Measurements from ENCODE around the gene PERCC1.

Gene PERCC1

DNA sequence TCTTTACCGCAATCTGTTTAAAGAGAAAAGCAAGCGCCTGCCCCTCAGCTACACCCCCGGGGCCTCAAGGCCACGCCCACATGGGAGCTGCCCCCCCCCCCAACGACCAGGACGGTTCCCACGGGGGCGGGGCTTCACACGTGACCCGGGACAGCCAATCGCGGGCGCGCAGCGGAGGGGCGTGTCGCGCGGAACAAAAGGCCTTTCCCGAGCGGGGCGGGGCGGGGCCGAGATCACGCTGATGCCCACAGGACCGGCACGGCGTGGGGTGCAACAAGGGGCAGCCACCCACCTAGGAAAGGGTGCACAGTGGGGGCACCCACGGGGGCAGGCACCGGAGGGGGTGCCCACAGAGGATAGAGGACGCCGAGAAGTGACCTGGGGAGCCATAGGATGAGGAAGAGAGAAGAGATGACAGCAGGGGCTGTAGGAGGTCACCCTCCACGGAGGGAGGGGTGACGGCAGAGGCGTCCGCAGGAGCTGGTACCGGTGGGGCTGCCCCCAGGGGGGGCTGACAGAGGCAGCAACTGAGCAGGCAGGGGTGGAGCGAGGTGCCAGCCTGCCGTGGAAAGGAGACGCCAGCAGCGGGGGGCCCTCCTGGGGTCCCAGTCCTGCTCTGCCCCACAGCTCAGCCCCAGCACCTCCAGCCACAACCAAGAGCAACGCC is 22.6 kb upstream of the PERCC1 start:
- no peak overlapping the region for H3K27ac ChIP-seq

DNA sequence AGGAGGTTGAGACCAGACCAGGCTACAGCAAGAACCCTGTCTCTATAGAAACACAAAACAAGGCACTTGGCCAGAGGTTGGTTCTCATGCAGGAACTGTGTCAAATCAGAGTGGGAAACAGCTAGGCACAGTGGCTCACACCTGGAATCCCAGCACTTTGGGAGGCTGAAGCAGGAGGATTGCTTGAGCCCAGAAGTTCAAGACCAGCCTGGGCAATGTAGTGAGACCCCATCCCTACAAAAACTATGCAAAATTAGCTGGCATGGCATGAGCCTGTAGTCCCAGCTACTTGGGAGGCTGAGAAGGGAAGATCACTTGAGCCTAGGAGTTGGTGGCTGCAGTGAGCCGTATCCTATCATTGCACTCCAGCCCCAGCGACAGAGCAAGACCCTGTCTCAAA is 18.0 kb upstream of the PERCC1 start:
- no peak for TF ChIP-seq ZFX (IDR thresholded peaks at IDR 0.05; ENCODE audit: borderline replicate concordance)
- no peak overlapping the region for H3K27ac ChIP-seq

More for the DNA sequence above, 22.6 kb upstream of the PERCC1 start:
- TF ChIP-seq ZFX (IDR thresholded peaks at IDR 0.05; ENCODE audit: borderline replicate concordance) = no peak
- TF ChIP-seq, protein P1, sequence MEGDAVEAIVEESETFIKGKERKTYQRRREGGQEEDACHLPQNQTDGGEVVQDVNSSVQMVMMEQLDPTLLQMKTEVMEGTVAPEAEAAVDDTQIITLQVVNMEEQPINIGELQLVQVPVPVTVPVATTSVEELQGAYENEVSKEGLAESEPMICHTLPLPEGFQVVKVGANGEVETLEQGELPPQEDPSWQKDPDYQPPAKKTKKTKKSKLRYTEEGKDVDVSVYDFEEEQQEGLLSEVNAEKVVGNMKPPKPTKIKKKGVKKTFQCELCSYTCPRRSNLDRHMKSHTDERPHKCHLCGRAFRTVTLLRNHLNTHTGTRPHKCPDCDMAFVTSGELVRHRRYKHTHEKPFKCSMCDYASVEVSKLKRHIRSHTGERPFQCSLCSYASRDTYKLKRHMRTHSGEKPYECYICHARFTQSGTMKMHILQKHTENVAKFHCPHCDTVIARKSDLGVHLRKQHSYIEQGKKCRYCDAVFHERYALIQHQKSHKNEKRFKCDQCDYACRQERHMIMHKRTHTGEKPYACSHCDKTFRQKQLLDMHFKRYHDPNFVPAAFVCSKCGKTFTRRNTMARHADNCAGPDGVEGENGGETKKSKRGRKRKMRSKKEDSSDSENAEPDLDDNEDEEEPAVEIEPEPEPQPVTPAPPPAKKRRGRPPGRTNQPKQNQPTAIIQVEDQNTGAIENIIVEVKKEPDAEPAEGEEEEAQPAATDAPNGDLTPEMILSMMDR (IDR thresholded peaks at IDR 0.05) = no peak

DNA sequence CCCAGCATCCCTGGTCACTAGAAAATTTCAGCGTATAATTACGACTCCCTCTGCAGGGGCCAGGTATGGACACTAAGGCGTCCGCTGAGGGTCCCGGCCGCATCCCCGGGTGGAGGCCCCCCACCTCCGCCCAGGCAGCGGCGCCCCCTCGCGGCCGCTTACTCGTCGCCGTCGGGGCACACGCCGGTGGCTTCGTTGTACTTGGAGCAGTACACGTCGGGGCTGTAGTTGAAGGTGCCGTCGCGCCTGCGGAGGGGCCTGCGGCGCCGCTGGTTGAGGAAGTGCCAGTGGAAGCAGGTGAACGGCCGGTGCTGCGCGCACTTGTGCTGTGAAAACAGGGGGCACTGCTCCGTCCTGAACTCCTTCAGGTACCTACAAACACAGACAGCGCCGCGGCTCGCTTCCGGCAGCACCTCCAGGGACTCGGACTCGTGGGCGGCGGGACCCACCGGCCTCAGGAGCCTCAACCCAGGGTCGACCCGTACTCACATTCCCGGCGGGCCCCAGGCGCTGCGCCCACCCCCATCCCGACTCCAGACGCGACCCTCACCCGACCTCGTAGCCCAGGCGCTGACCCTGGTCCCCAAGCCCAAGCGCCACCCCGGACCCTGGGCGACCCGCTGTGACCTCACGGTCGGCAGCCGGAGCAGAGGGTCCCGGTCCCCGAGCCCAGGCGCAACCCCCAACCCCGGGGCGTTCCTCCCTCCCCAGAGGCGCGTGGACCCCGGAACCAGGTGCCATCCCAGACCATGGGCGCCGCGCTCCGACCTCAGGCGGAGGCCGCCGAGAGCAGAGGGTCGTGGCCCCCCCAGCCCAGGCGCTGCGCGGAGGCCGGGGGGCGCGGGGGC is 17.0 kb upstream of the PERCC1 start:
- TF ChIP-seq ZFX (IDR thresholded peaks at IDR 0.05; ENCODE audit: borderline replicate concordance) = no peak
- TF ChIP-seq, protein P1 (IDR thresholded peaks at IDR 0.05) = peak; percentile 79
- H3K27ac ChIP-seq = peak overlapping the region; percentile 67

DNA sequence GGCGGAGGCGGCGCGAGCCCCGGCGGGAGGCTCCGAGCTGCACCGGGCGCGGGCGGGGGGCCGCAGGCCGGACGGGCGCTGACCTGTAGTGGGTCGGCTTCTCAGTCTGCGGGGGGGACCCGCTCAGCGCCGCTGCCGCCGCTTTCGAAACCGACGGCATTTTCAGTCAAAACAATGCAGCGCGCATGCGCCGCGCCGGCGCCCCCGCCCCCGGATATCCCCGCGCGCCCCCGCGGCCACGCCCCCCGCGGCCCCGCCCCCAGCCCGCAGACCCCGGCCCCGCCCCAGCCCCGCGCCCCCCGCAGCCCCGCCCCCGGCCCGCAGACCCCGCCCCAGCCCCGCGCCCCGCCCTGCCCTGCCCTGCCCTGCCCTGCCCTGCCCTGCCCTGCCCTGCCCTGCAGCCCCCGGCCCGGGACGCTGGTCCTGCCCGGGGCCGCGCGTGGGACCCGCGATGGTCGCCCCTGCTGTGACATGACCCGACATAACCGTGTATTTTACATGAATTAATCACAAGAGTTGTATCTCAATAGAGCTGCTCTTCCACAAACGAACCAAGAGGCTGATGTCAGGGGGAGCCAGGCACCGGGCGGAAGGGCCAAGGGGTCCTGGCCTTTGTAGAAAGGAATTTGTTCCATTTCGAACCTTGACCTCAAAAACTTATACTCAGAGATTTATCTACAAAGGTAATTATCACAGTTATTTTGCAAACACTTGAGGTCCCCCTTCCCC is 16.2 kb upstream of the PERCC1 start, which contains the start of gene UNKL:
UNKL (minus strand) TSS at position 173 of the 729 bp plus-strand sequence; CDS start at position 160, 13 bp downstream.
- peak within 1 kb of the TSS; percentile 67 for H3K27ac ChIP-seq
- TF ChIP-seq, protein P1 (IDR thresholded peaks at IDR 0.05) = no peak
- no peak for TF ChIP-seq ZFX (IDR thresholded peaks at IDR 0.05; ENCODE audit: borderline replicate concordance)

DNA sequence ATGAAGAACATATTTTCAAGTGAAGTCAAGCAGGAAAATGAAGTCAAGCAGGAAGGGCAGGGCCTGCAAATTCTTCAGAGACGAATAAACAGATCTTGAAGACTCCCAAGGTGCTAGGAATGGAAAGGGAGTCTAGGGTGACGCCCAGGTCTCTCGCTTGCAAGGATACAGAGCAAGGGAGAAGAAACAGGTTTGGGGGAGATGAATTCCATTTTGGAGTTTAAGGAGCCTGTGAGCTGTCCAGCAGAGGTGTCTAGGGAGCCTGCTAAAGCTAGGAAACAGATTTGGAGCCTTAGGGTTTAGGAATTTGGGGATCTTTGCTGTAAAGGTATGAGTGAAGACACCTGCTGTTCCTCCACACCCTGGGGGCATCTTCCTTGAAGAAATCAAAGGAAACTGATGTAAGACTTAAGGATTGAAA is 14.3 kb upstream of the PERCC1 start:
- peak overlapping the region; percentile 67 for H3K27ac ChIP-seq
- TF ChIP-seq, protein P1 (IDR thresholded peaks at IDR 0.05) = no peak
- TF ChIP-seq ZFX (IDR thresholded peaks at IDR 0.05; ENCODE audit: borderline replicate concordance) = no peak

DNA sequence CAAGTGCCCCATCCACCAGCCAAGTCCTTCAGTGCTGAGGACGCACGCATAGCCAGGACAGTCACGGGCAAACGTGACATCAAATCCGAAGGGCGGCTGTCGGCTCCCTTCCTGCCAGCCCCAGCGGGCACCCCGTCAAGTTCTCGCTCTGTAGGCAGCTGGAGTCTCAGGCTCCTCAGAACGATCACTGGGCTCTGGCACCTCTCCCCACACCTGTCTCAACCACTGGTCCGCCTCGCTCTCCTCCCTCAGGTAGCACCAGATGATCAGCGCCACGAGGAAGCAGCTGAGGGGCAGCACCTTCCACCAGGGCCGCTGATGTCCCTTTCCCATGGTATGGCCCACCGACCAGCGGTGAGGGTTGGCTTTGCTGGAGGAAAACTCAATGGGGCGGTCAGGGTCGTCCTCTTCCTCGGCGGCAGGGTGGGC is 10.8 kb upstream of the PERCC1 start:
- peak overlapping the region; percentile 84 for H3K27ac ChIP-seq

DNA sequence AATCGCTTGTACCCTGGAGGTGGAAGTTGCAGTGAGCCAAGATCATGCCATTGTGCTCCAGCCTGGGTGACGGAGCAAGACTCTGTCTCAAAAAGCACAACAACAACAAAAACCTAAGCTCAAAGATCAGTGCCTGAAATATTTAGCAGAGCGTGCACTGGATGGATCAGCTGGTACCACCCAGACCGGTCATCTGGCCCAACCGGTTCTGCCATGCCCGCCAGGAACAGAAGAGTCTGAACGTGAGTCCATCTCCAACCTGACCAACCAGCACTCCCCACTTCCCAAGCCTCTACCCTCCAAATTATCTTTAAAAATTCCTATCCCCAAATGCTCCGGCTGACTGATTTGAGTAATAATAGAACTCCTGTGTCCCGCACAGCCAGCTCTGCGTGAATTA is 8.8 kb upstream of the PERCC1 start:
- TF ChIP-seq, protein P1 (IDR thresholded peaks at IDR 0.05) = no peak
- TF ChIP-seq ZFX (IDR thresholded peaks at IDR 0.05; ENCODE audit: borderline replicate concordance) = no peak

More for the DNA sequence above, 10.8 kb upstream of the PERCC1 start:
- no peak for TF ChIP-seq ZFX (IDR thresholded peaks at IDR 0.05; ENCODE audit: borderline replicate concordance)
- TF ChIP-seq, protein P1 (IDR thresholded peaks at IDR 0.05) = no peak

More for the DNA sequence above, 8.8 kb upstream of the PERCC1 start:
- peak overlapping the region; percentile 84 for H3K27ac ChIP-seq

All from 22Rv1 (cell line).